RWPE1 (cell line): Measurements from ENCODE around the gene DTD1.

Source experiments
- CTCF ChIA-PET: fragments of 350-600 bp; sonication (Branson Sonifier 250); formaldehyde crosslinking; extraction: SDS; loops from one replicate; lab custom pipeline; 2021; lab: Yijun Ruan, JAX
- POLR2A ChIA-PET: fragments of 400-600 bp; formaldehyde crosslinking; extraction: SDS; loops from one replicate; lab custom pipeline; 2020; ENCODE audit warnings: antibody characterized with exemption; ENCODE audit not compliant: low non-redundant PET; lab: Yijun Ruan, JAX
- DNase-seq: peaks from one replicate; pipeline ENCODE4 v3.0.0; 2012; ENCODE audit warnings: low spot score
- H3K27ac ChIP-seq: fragments of 450-650 bp; 2 replicates; pipeline ENCODE4 v1.5.1; 2017
- TF ChIP-seq, protein P1 (sequence below): fragments of 450-650 bp; conservative IDR thresholded peaks from 2 replicates; pipeline ENCODE4 v1.5.1; 2017; ENCODE audit warnings: low read depth, mild to moderate bottlenecking

DTD1 gene

GRCh38 chr20:18634501-18634900 is 46.6 kb downstream of the DTD1 start:
- ChIA-PET CTCF (interaction anchor here (0.6 kb wide), 1 partner anchor 159 kb away, joined by 3 read pairs; no protein-coding TSS in a partner anchor), POLR2A (no interaction called here)
- H3K27ac ChIP-seq, result no peak overlapping the region
- TF ChIP-seq, protein P1, sequence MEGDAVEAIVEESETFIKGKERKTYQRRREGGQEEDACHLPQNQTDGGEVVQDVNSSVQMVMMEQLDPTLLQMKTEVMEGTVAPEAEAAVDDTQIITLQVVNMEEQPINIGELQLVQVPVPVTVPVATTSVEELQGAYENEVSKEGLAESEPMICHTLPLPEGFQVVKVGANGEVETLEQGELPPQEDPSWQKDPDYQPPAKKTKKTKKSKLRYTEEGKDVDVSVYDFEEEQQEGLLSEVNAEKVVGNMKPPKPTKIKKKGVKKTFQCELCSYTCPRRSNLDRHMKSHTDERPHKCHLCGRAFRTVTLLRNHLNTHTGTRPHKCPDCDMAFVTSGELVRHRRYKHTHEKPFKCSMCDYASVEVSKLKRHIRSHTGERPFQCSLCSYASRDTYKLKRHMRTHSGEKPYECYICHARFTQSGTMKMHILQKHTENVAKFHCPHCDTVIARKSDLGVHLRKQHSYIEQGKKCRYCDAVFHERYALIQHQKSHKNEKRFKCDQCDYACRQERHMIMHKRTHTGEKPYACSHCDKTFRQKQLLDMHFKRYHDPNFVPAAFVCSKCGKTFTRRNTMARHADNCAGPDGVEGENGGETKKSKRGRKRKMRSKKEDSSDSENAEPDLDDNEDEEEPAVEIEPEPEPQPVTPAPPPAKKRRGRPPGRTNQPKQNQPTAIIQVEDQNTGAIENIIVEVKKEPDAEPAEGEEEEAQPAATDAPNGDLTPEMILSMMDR, result no peak
- no peak for DNase-seq

DNA sequence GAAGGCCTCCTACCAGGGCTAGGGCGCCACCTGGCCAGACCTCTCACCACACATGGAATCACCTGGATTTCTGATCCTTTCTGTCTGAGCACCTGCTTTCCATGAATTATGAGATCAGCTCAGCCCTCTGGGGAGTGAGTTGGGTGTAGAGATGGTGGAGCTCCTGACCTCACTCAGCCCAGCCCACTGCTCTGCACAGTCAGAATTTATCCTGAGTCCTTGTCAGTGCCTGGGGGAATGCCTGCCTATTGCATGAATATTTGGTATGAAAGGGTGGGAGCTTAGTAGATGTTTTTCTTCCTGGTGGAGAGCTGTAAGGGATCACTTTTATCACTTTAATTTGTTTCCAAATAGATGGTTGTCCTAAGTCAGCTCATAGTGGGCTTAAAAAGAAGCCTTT is 47.5 kb downstream of the DTD1 start:
- H3K27ac ChIP-seq, result no peak overlapping the region
- TF ChIP-seq, protein P1, result no peak
- no peak for DNase-seq
- POLR2A ChIA-PET, result no interaction called here
- CTCF ChIA-PET, result interaction anchor here (0.6 kb wide), 1 partner anchor 158 kb away, joined by 3 read pairs; no protein-coding TSS in a partner anchor

DNA sequence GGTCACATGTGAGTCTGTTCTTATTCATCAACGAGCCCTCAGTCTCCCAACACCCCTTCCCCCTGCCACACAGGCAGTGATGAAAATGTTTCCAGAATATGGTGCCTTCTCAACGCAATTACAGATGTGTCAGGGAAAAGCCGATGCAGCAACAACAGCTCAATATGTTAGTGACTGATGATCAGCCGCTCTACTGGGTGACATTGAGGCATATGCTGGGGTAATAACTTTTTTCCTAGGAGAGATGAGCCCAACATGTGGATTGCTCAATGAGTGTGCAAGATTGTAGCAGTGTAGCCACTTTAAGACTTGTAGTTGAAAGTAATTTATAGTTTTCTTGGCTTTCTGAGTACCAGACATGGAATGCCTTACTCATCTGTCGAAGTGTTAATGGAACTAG is 49.4 kb downstream of the DTD1 start:
- ChIA-PET CTCF (interaction anchor here (0.8 kb wide), 1 partner anchor 31 kb away, joined by 5 read pairs; no protein-coding TSS in a partner anchor), POLR2A (no interaction called here)
- no peak for DNase-seq
- TF ChIP-seq, protein P1, result no peak
- H3K27ac ChIP-seq, result no peak overlapping the region

DNA sequence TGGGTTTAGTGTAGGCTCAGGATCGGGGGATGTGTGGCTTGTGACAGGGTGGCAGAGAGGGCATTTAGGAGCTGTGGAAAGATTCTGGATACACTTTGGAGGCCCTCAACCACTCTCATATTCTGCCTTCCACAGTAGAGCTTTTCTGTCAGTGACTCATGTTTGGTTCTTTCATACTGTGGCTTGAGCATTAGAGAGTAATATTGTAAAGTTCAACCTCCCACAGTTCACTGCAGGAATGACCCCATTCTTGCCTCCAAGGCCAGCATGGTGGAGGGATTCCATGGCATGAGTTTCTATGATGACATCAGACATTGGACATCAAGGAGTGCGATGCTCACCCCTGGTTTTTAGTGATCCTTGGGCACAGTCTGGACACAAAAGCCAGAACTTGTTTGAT is 50.9 kb downstream of the DTD1 start:
- TF ChIP-seq, protein P1, result no peak
- CTCF ChIA-PET, result interaction anchor here (1.1 kb wide), 1 partner anchor 155 kb away, joined by 5 read pairs; no protein-coding TSS in a partner anchor
- DNase-seq, result no peak
- POLR2A ChIA-PET, result no interaction called here
- no peak overlapping the region for H3K27ac ChIP-seq

DNA sequence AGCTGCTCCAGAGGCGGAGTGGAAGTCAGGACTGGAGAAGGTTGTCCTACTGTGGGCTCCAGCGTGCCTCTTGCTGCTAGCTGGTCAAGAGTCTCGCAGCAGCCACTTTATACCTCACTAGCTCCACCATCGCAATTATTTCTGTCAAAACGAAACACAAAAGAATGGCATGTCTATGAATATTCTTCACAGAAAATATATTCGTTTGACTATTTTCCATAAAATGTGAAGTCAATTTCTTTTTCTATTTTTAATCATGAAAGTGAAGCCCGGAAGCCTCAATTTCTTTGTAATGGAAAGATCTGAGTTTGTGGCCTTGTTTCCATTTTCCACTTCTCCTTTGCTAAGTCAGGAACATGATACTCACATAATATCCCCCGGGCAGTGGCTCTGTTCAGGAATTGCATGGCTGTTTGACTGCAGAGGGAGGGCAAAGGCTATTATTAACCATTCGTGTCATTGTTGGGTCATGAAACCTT is 51.7 kb downstream of the DTD1 start:
- H3K27ac ChIP-seq, result no peak overlapping the region
- CTCF ChIA-PET, result no interaction called here
- TF ChIP-seq, protein P1, result no peak
- DNase-seq, result no peak
- POLR2A ChIA-PET, result no interaction called here

GRCh38 chr20:18645196-18645745 is 57.4 kb downstream of the DTD1 start:
- H3K27ac ChIP-seq, result no peak overlapping the region
- ChIA-PET POLR2A (no interaction called here), CTCF (no interaction called here)
- no peak for DNase-seq
- TF ChIP-seq, protein P1, result no peak
